HG03139 (cell line): ENCODE results near the gene BLOC1S3.
"Not testable (repeated sequence)": the region's sequence is repeated elsewhere in the genome, so short reads cannot be mapped to it uniquely, and the experiment has no call there.

Experiments used
- ATAC-seq: cut with Tn5 transposase; IDR thresholded peaks from one replicate; pipeline ENCODE4 v1.9.1; 2021; ENCODE audit not compliant: unreplicated experiment

BLOC1S3 gene

DNA sequence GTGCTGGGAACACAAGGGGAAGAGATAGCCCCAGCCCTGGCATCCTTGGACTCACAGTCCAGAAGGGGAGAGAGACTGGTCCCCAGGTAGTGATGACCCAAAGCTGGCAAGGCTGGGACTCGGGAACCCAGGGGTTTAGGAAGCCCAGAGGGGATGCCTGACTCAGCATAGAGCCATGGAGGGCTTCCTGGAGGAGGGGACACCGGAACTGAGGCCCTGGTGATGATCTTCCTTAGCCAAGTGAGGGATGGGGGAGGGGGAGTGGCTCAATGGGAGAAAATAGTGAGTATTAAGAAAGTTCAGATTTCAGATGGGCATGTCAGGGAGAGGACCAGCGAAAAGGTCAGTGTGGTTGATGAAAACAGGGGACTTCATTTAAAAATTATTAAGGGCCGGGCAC, 39.8 kb downstream of the BLOC1S3 start:
- ATAC-seq = no peak

DNA sequence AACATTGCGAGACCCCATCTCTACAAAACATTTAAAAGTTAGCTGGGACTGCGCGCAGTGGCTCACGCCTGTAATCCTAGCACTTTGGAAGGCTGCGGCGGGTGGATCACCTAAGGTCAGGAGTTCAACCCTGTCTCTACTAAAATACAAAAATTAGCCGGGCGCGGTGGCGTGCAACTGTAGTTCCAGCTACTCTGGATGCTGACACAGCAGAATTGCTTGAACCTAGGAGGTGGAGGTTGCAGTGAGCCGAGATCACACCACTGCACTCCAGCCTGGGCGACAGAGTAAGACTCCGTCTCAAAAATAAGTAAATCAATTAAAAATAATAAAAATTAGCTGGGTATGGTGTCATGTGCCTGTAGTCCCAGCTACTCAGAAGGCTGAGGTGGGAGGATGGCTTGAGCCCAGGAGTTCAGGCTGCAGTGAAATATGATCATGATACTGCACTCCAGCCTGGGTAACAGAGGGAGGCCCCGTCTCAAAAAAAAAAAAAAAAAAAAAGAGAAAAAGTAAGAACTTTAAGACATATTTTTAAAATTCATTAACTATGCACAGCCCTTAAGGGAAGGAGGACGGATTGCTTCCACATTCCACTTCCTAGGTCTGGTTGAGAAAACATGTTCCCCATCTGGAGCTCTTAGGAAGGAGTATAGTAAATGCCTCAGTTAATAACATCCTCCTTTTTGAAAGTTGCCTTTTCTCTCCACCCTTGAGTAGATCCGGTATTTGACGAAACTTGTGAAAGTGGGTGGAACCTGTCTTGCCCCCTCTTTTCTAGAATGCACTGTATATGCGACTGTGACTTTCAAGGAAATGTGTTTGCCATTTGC, 40.5 kb downstream of the BLOC1S3 start:
- no peak for ATAC-seq

DNA sequence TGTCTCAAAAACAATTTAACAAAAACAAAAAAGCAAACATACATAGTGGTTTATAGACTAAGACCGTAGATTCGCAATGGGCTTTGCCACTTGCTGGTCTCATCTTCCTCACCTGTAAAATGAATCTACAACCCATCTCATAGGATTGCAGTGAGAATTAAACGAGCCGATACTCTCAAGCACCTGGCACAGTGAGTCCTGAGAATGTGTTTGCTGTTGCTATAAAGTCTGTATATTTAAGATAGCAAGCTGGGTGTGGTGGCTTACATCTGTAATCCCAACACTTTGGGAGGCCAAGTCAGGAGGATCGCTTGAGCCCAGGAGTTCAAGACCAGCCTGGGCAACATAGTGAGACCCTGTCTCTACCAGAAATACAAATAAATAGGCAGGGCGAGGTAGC, 44.1 kb downstream of the BLOC1S3 start:
- ATAC-seq = no peak

DNA sequence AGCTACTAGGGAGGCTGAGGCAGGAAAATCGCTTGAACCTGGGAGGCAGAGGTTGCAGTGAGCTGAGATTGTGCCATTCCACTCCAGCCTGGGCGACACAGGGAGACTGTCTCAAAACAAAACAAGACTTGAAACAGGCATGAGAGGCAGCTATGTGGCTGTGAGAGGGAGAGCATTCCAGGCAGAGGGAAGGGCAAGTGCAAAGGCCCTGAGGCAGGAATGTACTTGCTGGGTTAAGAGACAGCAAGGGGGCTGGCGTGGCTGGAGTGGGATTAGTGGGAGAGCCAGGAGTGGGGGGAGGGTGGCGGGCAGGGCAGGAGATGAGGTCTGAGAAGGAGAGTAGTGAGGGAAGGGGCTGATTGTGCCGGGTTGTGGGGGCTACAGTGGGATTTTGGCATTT, 45.3 kb downstream of the BLOC1S3 start:
- ATAC-seq = no peak

DNA sequence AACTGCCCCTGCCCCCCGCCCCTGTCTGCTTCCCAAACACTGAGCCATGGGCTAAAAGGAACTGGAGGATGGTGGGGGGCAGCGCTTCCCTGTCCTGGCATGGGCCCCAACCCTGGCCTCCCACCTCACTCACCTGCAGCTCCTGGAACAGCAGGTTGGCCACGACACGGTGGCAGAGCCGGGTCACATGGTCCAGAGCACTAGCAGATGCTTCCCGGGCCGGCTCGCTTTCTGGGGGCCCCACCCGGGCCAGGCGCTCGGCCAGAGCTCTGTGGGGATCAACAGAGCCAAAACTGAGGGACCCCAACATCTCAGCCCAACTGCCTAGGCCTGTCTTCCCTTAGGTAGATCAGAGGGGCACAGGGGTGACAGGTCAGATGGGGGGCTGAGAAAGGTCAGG, 46.1 kb downstream of the BLOC1S3 start:
- no peak for ATAC-seq

DNA sequence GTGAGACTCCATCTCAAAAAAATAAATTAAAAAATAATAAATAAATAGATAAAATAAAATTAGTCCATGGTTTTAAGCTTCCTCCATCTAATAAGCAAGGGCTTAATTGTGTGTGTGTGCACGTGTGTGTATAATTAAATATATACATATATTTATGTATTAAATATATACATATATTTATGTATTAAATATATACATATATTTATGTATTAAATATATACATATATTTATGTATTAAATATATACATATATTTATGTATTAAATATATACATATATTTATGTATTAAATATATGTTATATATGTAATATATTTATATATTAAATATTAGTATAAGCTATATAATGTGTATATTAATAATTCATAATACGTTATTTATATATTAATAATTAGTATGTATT, 50.5 kb downstream of the BLOC1S3 start:
- ATAC-seq = not testable (repeated sequence)
